SK-N-SH (cell line): ENCODE measurements around the gene ALG9. TPM values are rescaled to one million over a fixed set of nuclear protein-coding genes. Genes with fewer than 3 reads are reported as not detected.

Experiments
- CTCF ChIA-PET: fragments of 300-600, 350-600 bp; formaldehyde crosslinking; extraction: SDS; loops from one replicate; lab custom pipeline; 2021; lab: Yijun Ruan, JAX
- POLR2A ChIA-PET: fragments of 350-600 bp; sonication (Branson Sonifier 250); formaldehyde crosslinking; extraction: SDS; loops from one replicate; lab custom pipeline; 2020; ENCODE audit warnings: antibody characterized with exemption, inconsistent platforms; lab: Yijun Ruan, JAX
- DNase-seq: peaks from one replicate; pipeline ENCODE4 v3.0.0; 2012
- H2AFZ ChIP-seq: fragments of 200-600 bp; sonication (generic); 2 replicates; pipeline ENCODE4 v1.8.1; 2016; ENCODE audit warnings: antibody characterized with exemption, mild to moderate bottlenecking, low read depth
- H3F3A ChIP-seq: fragments of 200-600 bp; sonication (generic); replicated peaks from 2 replicates; pipeline ENCODE3; 2016; ENCODE audit warnings: antibody characterized with exemption, mild to moderate bottlenecking; ENCODE audit not compliant: insufficient read depth
- H3K27ac ChIP-seq, 2 experiments: fragments of 200-500 bp in 1 of 2; fragments of 200-600 bp in 1 of 2; sonication (Bioruptor generic) in 1 of 2; sonication (generic), shearing (Covaris generic) in 1 of 2; 2 replicates each; pipeline versions ENCODE4 v1.5.1 to v1.6.1; 2014 to 2016; ENCODE audit warnings: low read depth in 2 of 2, inconsistent platforms in 1 of 2, low read length in 1 of 2, mild to moderate bottlenecking in 1 of 2, mixed read lengths in 1 of 2
- H3K27me3 ChIP-seq: fragments of 200-600 bp; sonication (generic), shearing (Covaris generic); 2 replicates; pipeline ENCODE4 v1.6.1; 2016; ENCODE audit warnings: mixed run types; ENCODE audit not compliant: insufficient read depth
- H3K36me3 ChIP-seq, 2 experiments: fragments of 200-500 bp in 1 of 2; fragments of 200-600 bp in 1 of 2; sonication (Bioruptor generic) in 1 of 2; sonication (generic) in 1 of 2; replicated peaks in 1 of 2; 2 replicates each; pipeline versions ENCODE3 to v1.5.1; 2014 to 2016; ENCODE audit warnings: low read length in 1 of 2, mild to moderate bottlenecking in 1 of 2; ENCODE audit not compliant: insufficient read depth in 2 of 2, control insufficient read depth in 1 of 2
- H3K4me1 ChIP-seq, 2 experiments: fragments of 200-500 bp in 1 of 2; fragments of 200-600 bp in 1 of 2; sonication (Bioruptor generic) in 1 of 2; sonication (generic), shearing (Covaris generic) in 1 of 2; 2 replicates each; pipeline versions ENCODE4 v1.5.1 to v1.6.1; 2014 to 2016; ENCODE audit warnings: low read depth in 1 of 2, low read length in 1 of 2, mixed run types in 1 of 2; ENCODE audit not compliant: insufficient read depth in 2 of 2, control insufficient read depth in 1 of 2
- H3K4me2 ChIP-seq: fragments of 200-600 bp; sonication (generic), shearing (Covaris generic); 2 replicates; pipeline ENCODE4 v1.6.1; 2017; ENCODE audit warnings: mixed run types
- H3K4me3 ChIP-seq, 2 experiments: fragments of 200-500 bp in 1 of 2; fragments of 200-600 bp in 1 of 2; sonication (Bioruptor generic) in 1 of 2; sonication (generic), shearing (Covaris generic) in 1 of 2; 2 replicates each; pipeline versions ENCODE4 v1.5.1 to v1.8.1; 2014 to 2016; ENCODE audit warnings: low read depth in 2 of 2, inconsistent platforms in 1 of 2, low read length in 1 of 2, mild to moderate bottlenecking in 1 of 2, mixed read lengths in 1 of 2, moderate library complexity in 1 of 2
- H3K79me2 ChIP-seq: fragments of 200-600 bp; sonication (generic); 2 replicates; pipeline ENCODE4 v1.8.1; 2017; ENCODE audit warnings: mild to moderate bottlenecking; ENCODE audit not compliant: insufficient read depth
- H3K9ac ChIP-seq: fragments of 200-600 bp; sonication (generic); 2 replicates; pipeline ENCODE4 v1.6.1; 2017; ENCODE audit warnings: mixed run types
- H3K9me2 ChIP-seq: fragments of 200-600 bp; sonication (generic); 2 replicates; pipeline ENCODE4 v1.6.1; 2017; ENCODE audit warnings: mixed run types
- H3K9me3 ChIP-seq: fragments of 200-600 bp; sonication (generic); 2 replicates; pipeline ENCODE4 v1.6.1; 2017; ENCODE audit warnings: mixed run types, mild to moderate bottlenecking, moderate library complexity
- H4K20me1 ChIP-seq: fragments of 200-600 bp; sonication (generic); 2 replicates; pipeline ENCODE4 v1.6.1; 2017; ENCODE audit warnings: mild to moderate bottlenecking, mixed run types; ENCODE audit not compliant: insufficient read depth
- CHD2 ChIP-seq: fragments of 150-350 bp; IDR thresholded peaks from 2 replicates; pipeline ENCODE4 v1.6.1; 2018; ENCODE audit warnings: low read length; ENCODE audit not compliant: partially characterized antibody
- ELF1 ChIP-seq: IDR thresholded peaks from 2 replicates; pipeline ENCODE4 v1.4.0; 2012
- EP300 ChIP-seq, 2 experiments: IDR thresholded peaks; 2 replicates each; pipeline versions ENCODE4 v1.4.0 to v1.6.1; 2012; ENCODE audit warnings: borderline replicate concordance in 1 of 2, low read depth in 1 of 2, low read length in 1 of 2
- EZH2phosphoT487 ChIP-seq: fragments of 200-600 bp; sonication (generic); IDR thresholded peaks from 2 replicates; pipeline ENCODE4 v1.6.1; 2017; ENCODE audit warnings: low read depth, mixed run types, mild to moderate bottlenecking, antibody characterized with exemption, moderate library complexity, borderline replicate concordance
- FOXM1 ChIP-seq: IDR thresholded peaks from 2 replicates; pipeline ENCODE4 v1.4.0; 2012; ENCODE audit warnings: low read depth, mild to moderate bottlenecking
- GABPA ChIP-seq: IDR thresholded peaks from 2 replicates; pipeline ENCODE4 v1.4.0; 2012; ENCODE audit warnings: low read depth, mild to moderate bottlenecking
- JUND ChIP-seq: IDR thresholded peaks from 2 replicates; pipeline ENCODE4 v1.4.0; 2012
- MAX ChIP-seq: IDR thresholded peaks from 2 replicates; pipeline ENCODE4 v1.4.0; 2012; ENCODE audit warnings: low read depth
- MEF2A ChIP-seq: IDR thresholded peaks from 2 replicates; pipeline ENCODE4 v1.4.0; 2012; ENCODE audit warnings: low read depth, borderline replicate concordance
- MXI1 ChIP-seq: IDR thresholded peaks from 2 replicates; pipeline ENCODE4 v1.6.1; 2012; ENCODE audit warnings: mild to moderate bottlenecking, low read depth, low read length, improper control_type of control experiment
- NFIC ChIP-seq: IDR thresholded peaks from 2 replicates; pipeline ENCODE4 v1.4.0; 2012; ENCODE audit warnings: borderline replicate concordance
- NRF1 ChIP-seq: IDR thresholded peaks from 2 replicates; pipeline ENCODE4 v1.6.1; 2012; ENCODE audit warnings: low read depth, mild to moderate bottlenecking, low read length
- RAD21 ChIP-seq: IDR thresholded peaks from 2 replicates; pipeline ENCODE4 v1.6.1; 2012; ENCODE audit warnings: mild to moderate bottlenecking, low read length
- RCOR1 ChIP-seq: fragments of 150-350 bp; IDR thresholded peaks from 2 replicates; pipeline ENCODE4 v1.6.1; 2017; ENCODE audit warnings: antibody characterized with exemption, low read length
- REST ChIP-seq: IDR thresholded peaks from 2 replicates; pipeline ENCODE4 v1.6.1; 2012; ENCODE audit warnings: mild to moderate bottlenecking, low read depth, low read length, moderate library complexity
- RFX5 ChIP-seq: IDR thresholded peaks from 2 replicates; pipeline ENCODE4 v1.6.1; 2012; ENCODE audit warnings: mild to moderate bottlenecking, improper control_type of control experiment, low read length
- RXRA ChIP-seq: IDR thresholded peaks from 2 replicates; pipeline ENCODE4 v1.4.0; 2012; ENCODE audit warnings: low read depth, mild to moderate bottlenecking, borderline replicate concordance
- SIN3A ChIP-seq: IDR thresholded peaks from 2 replicates; pipeline ENCODE4 v1.6.1; 2012; ENCODE audit warnings: low read depth, mild to moderate bottlenecking, low read length, moderate library complexity, borderline replicate concordance
- SMC3 ChIP-seq: IDR thresholded peaks from 2 replicates; pipeline ENCODE4 v1.6.1; 2012; ENCODE audit warnings: low read depth, low read length, improper control_type of control experiment
- TAF1 ChIP-seq: IDR thresholded peaks from 2 replicates; pipeline ENCODE4 v1.6.1; 2012; ENCODE audit warnings: low read depth, mild to moderate bottlenecking, low read length, moderate library complexity, borderline replicate concordance
- TCF12 ChIP-seq: IDR thresholded peaks from 2 replicates; pipeline ENCODE4 v1.4.0; 2012
- TEAD4 ChIP-seq: IDR thresholded peaks from 2 replicates; pipeline ENCODE4 v1.4.0; 2012; ENCODE audit warnings: mild to moderate bottlenecking, borderline replicate concordance; ENCODE audit not compliant: insufficient read depth
- USF1 ChIP-seq: IDR thresholded peaks from 2 replicates; pipeline ENCODE4 v1.4.0; 2012; ENCODE audit warnings: low read depth, borderline replicate concordance
- USF2 ChIP-seq: fragments of 150-350 bp; IDR thresholded peaks from 2 replicates; pipeline ENCODE4 v1.6.1; 2017; ENCODE audit warnings: antibody characterized with exemption, low read length, low read depth, borderline replicate concordance
- YY1 ChIP-seq: IDR thresholded peaks from 2 replicates; pipeline ENCODE4 v1.4.0; 2012; ENCODE audit warnings: low read depth, mild to moderate bottlenecking
- WGBS: methylation state at CpG from one replicate; pipeline ENCODE4 v1.1.6; 2017; ENCODE audit warnings: low lambda C conversion rate; 5-methylcytosine and 5-hydroxymethylcytosine counted together
- polyA plus RNA-seq, 3 experiments: library from polyadenylated mRNA; depleted of rRNA; stranded (reverse); fragments of >200 nt; gene quantifications; 2 replicates each; pipeline ENCODE4 v1.2.3, GENCODE V29; 2012

ALG9 gene
- polyA plus RNA-seq, 1 of the 3 experiments (the other 2 are of a cell fraction) = 17.9 TPM

- TF ChIP-seq MEF2A (no peak), EZH2phosphoT487 (no peak), SIN3A (no peak), EP300 (IDR thresholded peaks at IDR 0.05; ENCODE audit: borderline replicate concordance in 1 of 2, low read depth in 1 of 2, low read length in 1 of 2) (no peak), YY1 (no peak), FOXM1 (no peak), MAX (no peak), RXRA (no peak), TEAD4 (no peak), RFX5 (no peak), MXI1 (no peak), RCOR1 (no peak), NRF1 (no peak), USF2 (no peak), TAF1 (no peak), ELF1 (no peak), TCF12 (no peak), GABPA (no peak), RAD21 (no peak), CHD2 (no peak)
- TF ChIP-seq, all 33 proteins: peak for 0
- Histone ChIP-seq H3K36me3 (peaks cover 0 to 3% of the 10 kb centered on the region in 2 experiments), H3K9me3 (no peaks in the 10 kb centered on the region), H2AFZ (no peak overlapping the region), H3K27ac (no peak overlapping the region), H3K27me3 (no peaks in the 10 kb centered on the region), H3K79me2 (no peaks in the 10 kb centered on the region), H3K4me3 (no peak overlapping the region), H3K4me1 (peaks cover 0 to 8% of the 10 kb centered on the region in 2 experiments; a peak in 2 of 4 replicates), H3K9ac (no peak overlapping the region), H4K20me1 (no peaks in the 10 kb centered on the region), H3K4me2 (no peak overlapping the region), H3F3A (peaks cover 4% of the 10 kb centered on the region), H3K9me2 (no peaks in the 10 kb centered on the region)
- POLR2A ChIA-PET = no interaction called here
- no peak for DNase-seq
- CTCF ChIA-PET = no interaction called here
- 88% methylated on average over 5 of the region's 5 CpGs for WGBS
These were observed 10.8 kb upstream of the ALG9 start for GRCh38 chr11:111882202-111882601.

GRCh38 chr11:111879637-111879960, 8.2 kb upstream of the ALG9 start:
- Histone ChIP-seq H3K27ac (peak overlapping the region; percentile 86 to 98), H3K4me3 (peak overlapping the region; percentile 72 to 84), H3K9ac (peak overlapping the region; percentile 71), H3F3A (peaks cover 4% of the 10 kb centered on the region), H3K4me2 (peak overlapping the region; percentile 75), H3K79me2 (peaks cover 6% of the 10 kb centered on the region; the same call in 1 of the 2 replicates), H3K27me3 (no peaks in the 10 kb centered on the region), H2AFZ (peak overlapping the region; percentile 93), H3K9me3 (no peaks in the 10 kb centered on the region), H4K20me1 (no peaks in the 10 kb centered on the region), H3K36me3 (peaks cover 0 to 18% of the 10 kb centered on the region in 2 experiments), H3K9me2 (no peaks in the 10 kb centered on the region), H3K4me1 (peaks cover 0 to 8% of the 10 kb centered on the region in 2 experiments; a peak in 2 of 4 replicates)
- ChIA-PET CTCF (interaction anchor here (1.4 kb wide), 1 partner anchor 51 kb away, joined by 3 read pairs; no protein-coding TSS in a partner anchor), POLR2A (interaction anchor here (1.8 kb wide), 1 partner anchor 9 kb away, joined by 6 read pairs; the partner anchor contains the start of gene ALG9)
- DNase-seq = no peak
- TF ChIP-seq EZH2phosphoT487 (no peak), NFIC (no peak), MAX (no peak), SMC3 (no peak), USF1 (no peak), JUND (no peak), RAD21 (no peak), MEF2A (no peak), REST (no peak), RFX5 (no peak), CHD2 (no peak), RCOR1 (no peak)
- WGBS = 44% methylated on average over 6 of the region's 6 CpGs
